WERI-Rb-1 (cell line): ENCODE measurements around the gene GJC2.
A peak's percentile ranks its signal among the peaks of the same experiment; 100 is the strongest.

Experiments
- DNase-seq: peaks from one replicate; pipeline ENCODE4 v3.0.0-alpha.2; 2020
- H3K27ac ChIP-seq: fragments of 250-450 bp; sonication (Bioruptor Pico); 2 replicates; pipeline ENCODE4 v1.5.1; 2020; ENCODE audit warnings: mild to moderate bottlenecking, moderate library complexity
- H3K27me3 ChIP-seq: fragments of 250-450 bp; sonication (Bioruptor Pico); 2 replicates; pipeline ENCODE4 v1.5.1; 2021; ENCODE audit warnings: mild to moderate bottlenecking, low read depth, moderate library complexity; ENCODE audit not compliant: insufficient read depth, severe bottlenecking
- H3K36me3 ChIP-seq: fragments of 250-450 bp; sonication (Bioruptor Pico); 2 replicates; pipeline ENCODE4 v1.5.1; 2020; ENCODE audit warnings: mild to moderate bottlenecking, moderate library complexity
- H3K4me3 ChIP-seq: 2 replicates; pipeline ENCODE4 v1.5.1; 2011; ENCODE audit warnings: low read depth, mild to moderate bottlenecking, control low read depth, low read length
- H3K9me3 ChIP-seq: fragments of 250-450 bp; sonication (Bioruptor Pico); 2 replicates; pipeline ENCODE4 v1.5.1; 2021; ENCODE audit warnings: mild to moderate bottlenecking, moderate library complexity; ENCODE audit not compliant: severe bottlenecking
- CTCF ChIP-seq: IDR thresholded peaks from 2 replicates; pipeline ENCODE4 v1.5.1; 2011; ENCODE audit warnings: low read depth, mild to moderate bottlenecking, control low read depth, inconsistent platforms, low read length

GJC2 gene

GRCh38 chr1:228164561-228165371 lies 15.0 kb downstream of the GJC2 start:
- Histone ChIP-seq H3K4me3 (peak overlapping the region; percentile 43), H3K9me3 (no peaks in the 10 kb centered on the region), H3K27ac (peak overlapping the region; percentile 86), H3K36me3 (no peaks in the 10 kb centered on the region), H3K27me3 (no peaks in the 10 kb centered on the region)
- no peak for DNase-seq
- no peak for TF ChIP-seq CTCF

GRCh38 chr1:228165372-228166169 lies 15.8 kb downstream of the GJC2 start, which contains the start of gene IBA57:
TSS of gene IBA57 (plus strand) at chr1:228165804. CDS start at chr1:228165817, 13 bp downstream.
- DNase-seq, result peak; percentile 95
- H3K36me3 ChIP-seq, result no peaks in the 10 kb centered on the region
- peak within 1 kb of the TSS; percentile 99 for H3K27ac ChIP-seq

DNA sequence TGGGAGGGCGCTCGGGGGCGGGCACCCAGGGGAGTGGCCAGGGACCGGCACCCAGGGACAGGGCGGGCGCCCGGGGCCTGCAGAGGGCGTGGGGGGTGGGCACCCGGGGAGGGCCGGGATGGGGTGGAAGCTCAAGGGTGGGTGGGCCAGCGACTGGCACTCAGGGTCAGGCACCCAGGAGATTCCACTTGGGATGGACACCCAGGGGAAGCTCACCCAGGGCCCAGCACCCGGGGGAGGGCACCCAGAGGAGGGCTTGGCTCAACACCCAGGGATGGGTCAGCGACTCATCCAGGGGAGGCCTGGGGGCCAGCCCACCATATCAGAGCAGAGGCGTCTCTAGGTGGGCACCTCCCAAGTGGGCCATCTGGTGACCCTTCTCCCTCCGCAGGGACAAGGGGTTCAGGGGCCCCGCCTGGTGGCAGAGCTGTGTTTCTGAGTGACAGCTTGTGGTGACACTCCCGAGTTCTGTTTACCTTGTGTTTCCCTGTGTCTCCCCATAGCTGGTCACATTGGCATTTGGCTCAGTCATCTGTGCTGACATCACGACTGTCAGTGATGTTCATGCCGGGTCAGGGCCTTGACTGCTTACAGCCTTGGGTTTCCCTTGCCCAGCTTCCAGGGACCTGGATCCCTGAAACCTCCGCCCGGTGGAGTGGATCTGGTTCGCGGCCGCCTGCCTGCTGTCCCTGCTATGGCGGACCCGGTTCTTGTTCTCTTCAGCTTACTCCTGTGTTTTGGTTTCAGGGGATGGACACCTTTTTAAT lies 16.6 kb downstream of the GJC2 start:
- Histone ChIP-seq H3K9me3 (no peaks in the 10 kb centered on the region), H3K36me3 (no peaks in the 10 kb centered on the region), H3K27ac (peak overlapping the region; percentile 99), H3K4me3 (peak overlapping the region; percentile 58), H3K27me3 (no peaks in the 10 kb centered on the region)
- TF ChIP-seq CTCF, result peak; percentile 56
- peak; percentile 55 for DNase-seq

More at GRCh38 chr1:228165372-228166169, 15.8 kb downstream of the GJC2 start, which contains the start of gene IBA57:
- H3K4me3 ChIP-seq, result peak within 1 kb of the TSS; percentile 58
- peak; percentile 78 for TF ChIP-seq CTCF
- no peaks in the 10 kb centered on the region for H3K27me3 ChIP-seq
- no peaks in the 10 kb centered on the region for H3K9me3 ChIP-seq

DNA sequence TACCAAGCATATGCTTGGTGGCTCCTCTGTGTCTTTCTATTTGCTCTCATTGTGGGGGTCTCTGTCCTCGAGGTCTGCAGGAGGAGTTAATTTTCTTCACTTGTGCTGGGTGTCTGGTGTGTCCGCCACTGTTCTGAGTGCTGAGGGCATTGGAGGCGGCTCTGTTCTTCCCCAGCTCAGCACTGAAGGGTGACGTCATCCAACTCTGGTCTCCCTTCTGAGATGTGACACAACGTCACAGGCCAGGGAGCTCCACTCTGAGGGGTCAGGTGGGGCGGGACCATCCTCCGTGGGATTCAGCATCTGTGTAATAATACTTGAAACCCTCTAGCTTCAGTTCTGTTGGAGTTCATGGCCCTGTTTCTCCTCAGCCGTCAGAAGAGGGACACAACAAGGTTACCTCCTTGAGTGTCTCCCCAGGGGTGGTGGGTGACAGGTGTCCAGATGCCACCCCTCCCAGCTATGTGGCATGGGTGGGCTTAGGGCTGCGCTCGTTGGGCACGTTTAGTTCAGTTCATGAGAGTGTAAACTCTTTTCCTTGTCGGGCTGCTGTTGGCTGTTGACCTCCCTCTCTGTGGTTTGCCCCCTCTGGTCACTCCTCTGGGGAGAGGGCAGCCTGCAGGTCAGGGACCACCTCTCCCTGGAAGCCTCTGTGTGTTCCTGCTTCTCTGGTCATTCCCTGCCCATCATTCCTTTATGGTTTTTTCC lies 19.0 kb downstream of the GJC2 start:
- Histone ChIP-seq H3K4me3 (no peak overlapping the region), H3K27me3 (no peaks in the 10 kb centered on the region), H3K9me3 (no peaks in the 10 kb centered on the region), H3K36me3 (no peaks in the 10 kb centered on the region), H3K27ac (no peak overlapping the region)
- no peak for TF ChIP-seq CTCF
- no peak for DNase-seq

DNA sequence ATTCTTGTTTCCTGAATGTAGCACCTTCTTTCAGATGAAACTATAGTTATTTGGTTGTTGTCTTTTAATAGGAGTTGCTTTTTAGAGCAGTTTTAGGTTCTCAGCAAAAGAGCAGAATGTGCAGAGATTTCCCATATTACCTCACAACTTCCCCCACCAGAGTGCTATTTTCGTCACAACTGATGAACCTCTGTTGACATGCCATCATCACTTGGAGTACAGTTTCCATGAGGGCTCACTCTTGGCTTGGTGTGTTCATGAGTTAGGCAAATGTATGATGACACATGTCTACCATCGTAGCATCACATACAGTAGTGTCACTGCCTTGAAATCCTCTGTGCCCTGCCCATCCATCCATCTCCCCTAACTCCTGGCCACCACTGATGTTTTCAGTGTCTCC lies 19.6 kb downstream of the GJC2 start:
- Histone ChIP-seq H3K27ac (no peak overlapping the region), H3K9me3 (no peaks in the 10 kb centered on the region), H3K27me3 (no peaks in the 10 kb centered on the region), H3K4me3 (no peak overlapping the region), H3K36me3 (no peaks in the 10 kb centered on the region)
- DNase-seq, result no peak
- no peak for TF ChIP-seq CTCF
